ENCODE measurements around the gene DNAJC22.

The DNAJC22 gene

GRCh38 chr12:49345051-49345824 lies 1.4 kb upstream of the DNAJC22 start:
- no peak for DNase-seq

GRCh38 chr12:49345825-49346658 lies 646 bp upstream of the DNAJC22 start:
- DNase-seq, result no peak

DNA sequence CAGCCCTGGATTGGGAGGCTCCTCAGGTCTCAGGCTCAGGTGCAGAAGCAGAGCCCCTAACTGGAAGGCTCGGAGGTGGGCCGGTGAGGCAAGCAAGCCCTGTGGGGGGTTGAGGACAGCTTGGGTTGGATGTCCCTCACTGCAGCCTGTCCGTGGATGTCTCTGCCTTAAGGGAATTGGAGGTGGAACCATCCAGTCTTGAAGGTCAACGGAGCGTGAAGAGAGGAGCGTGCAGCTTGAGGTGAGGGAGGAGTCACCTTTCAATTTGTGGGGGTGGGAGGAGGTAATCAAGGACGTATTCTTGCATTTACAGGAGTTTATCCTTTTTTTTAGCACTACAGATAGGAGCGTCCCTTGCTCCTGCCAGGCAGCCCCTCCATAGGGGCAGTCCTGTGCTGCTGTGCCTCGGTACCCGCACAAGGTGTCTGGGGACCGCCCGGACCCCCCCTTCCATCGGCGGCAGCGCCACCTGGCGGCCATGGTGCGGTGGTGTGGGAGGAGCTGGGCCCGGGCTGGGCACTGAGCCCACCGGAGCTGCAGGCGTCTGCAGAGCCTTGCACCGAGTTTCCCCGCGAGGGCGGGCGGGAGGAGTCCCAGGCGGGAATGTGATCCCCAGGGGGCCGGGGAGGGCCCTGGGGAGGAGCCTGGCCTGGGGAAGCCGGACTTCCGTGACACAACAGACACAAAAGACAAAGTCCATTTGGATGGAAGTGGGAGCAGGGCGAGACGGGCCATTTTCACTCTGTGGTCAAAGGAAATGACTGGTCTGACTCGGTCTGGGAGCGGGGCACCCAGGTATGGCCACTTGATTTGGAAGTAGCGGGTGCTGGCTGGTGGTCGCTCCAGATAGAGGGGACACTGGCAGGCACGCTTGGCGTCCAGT lies 864 bp downstream of the DNAJC22 start:
- peak; percentile 58 for DNase-seq

DNA sequence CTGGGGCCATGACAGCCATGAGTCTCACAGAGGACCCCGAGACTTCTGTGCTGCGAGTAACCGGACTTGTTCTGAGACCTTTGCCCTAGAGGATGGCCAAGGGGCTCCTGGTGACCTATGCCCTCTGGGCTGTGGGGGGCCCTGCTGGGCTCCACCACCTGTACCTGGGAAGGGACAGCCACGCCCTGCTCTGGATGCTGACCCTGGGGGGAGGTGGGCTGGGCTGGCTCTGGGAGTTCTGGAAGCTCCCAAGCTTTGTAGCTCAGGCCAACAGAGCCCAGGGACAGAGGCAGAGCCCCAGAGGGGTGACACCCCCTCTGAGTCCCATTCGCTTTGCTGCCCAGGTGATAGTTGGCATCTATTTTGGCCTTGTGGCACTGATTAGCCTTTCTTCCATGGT lies 2.1 kb downstream of the DNAJC22 start:
- DNase-seq, result no peak

- DNase-seq, result no peak
These were observed 2.6 kb downstream of the DNAJC22 start for GRCh38 chr12:49349266-49349665.

DNA sequence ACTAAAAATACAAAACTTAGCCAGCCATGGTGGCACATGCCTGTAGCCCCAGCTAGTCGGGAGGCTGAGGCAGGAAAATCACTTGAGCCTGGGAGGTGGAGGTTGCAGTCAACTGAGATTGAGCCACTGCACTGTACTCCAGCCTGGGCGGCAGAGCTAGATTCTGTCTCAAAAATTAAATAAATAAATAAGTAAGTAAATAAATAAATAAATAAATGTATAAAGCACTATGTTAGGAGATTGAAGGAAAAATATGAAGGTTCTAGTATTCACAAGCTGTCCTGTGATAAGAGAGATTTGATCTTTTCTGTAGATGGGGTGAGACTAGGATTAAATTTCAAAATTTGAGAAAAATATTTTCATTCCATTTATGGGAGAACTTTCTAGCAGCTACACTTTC lies 5.7 kb downstream of the DNAJC22 start:
- DNase-seq, result no peak

GRCh38 chr12:49355913-49356312 lies 9.2 kb downstream of the DNAJC22 start:
- DNase-seq, result no peak

DNA sequence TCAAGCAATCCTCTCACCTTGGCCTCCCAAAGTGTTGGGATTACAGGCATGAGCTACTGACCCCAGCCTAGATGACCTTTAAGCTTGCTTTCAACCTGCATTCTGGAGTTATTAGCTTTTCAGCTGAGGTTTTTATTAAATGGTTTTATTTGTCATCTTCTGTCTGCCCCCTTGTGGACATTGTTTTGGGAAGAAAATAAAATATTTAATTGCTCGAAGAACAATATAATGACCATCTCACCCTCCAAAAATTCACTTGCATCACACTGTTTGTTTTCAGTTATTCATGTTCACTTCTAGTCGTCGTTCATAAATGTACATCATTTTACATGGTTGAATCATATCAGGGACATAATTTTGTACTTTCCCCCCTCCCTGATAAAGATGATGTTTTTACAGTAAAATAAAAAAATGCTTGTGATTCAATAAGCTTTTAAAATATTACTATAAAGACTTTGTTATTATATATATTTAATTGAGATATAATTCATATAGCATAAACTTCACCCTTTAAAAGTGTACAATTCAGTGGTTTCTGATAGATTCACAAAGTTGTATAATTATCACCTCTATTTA lies 10.5 kb downstream of the DNAJC22 start:
- DNase-seq, result no peak

DNA sequence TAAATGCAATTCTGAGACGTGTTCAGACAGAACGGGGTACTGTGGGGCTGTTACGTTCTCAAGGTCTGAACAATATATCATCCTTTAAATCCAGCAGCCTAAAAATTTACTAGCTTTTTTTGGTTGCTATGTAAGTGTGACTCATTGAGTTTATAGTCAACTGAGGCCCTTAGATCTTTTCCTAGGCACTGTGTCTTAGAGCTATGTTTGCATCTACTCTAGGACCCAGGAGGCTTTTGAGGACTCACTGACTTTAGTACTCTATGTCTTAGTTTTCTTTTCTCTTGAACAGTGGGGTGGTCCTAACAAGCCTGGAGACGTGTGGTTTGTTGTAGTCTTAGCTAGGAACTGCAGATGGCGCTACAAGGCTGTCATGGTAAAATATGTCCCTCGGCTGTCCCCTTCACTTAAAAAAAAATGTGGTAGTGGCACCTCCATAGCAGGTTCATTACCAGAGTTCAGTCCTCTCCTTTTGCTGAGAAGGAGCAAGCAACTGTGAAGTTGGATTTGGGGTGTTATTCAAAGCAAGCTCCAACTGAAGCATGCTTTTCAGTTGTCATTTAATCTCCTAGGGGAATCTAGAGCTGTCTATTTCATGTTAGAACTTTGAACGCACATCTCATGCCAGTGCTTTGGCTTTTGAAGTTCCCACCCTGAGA lies 11.9 kb downstream of the DNAJC22 start:
- peak; percentile 78 for DNase-seq

- no peak for DNase-seq
These were observed 13.0 kb downstream of the DNAJC22 start for GRCh38 chr12:49359671-49360070.

- DNase-seq, result no peak
These were observed 15.4 kb downstream of the DNAJC22 start for GRCh38 chr12:49362077-49362476.

DNA sequence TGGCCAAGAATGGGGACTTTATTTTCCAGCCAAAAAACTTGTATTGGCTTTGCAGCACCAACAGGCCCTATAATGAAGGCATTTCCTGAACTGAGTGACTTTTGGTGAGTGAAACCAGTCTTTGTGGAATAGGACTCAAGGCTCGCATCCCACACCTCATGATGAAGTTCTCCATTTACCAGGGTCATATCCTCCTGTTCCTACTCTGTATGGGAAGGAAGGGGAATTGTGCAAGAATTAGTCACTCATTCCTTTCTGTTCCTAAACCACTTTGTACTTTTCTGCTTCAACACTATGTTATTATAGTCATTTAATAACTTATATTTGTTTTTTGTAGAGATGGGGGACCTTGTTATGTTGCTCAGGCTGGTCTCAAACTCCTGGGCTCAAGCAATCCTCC lies 18.3 kb downstream of the DNAJC22 start:
- DNase-seq, result no peak

- DNase-seq, result no peak
These were observed 18.9 kb downstream of the DNAJC22 start for GRCh38 chr12:49365542-49365941.

- DNase-seq, result no peak
These were observed 19.5 kb downstream of the DNAJC22 start for GRCh38 chr12:49366096-49366651.

- DNase-seq, result peak; percentile 79
These were observed 20.1 kb downstream of the DNAJC22 start for GRCh38 chr12:49366652-49367380.

DNA sequence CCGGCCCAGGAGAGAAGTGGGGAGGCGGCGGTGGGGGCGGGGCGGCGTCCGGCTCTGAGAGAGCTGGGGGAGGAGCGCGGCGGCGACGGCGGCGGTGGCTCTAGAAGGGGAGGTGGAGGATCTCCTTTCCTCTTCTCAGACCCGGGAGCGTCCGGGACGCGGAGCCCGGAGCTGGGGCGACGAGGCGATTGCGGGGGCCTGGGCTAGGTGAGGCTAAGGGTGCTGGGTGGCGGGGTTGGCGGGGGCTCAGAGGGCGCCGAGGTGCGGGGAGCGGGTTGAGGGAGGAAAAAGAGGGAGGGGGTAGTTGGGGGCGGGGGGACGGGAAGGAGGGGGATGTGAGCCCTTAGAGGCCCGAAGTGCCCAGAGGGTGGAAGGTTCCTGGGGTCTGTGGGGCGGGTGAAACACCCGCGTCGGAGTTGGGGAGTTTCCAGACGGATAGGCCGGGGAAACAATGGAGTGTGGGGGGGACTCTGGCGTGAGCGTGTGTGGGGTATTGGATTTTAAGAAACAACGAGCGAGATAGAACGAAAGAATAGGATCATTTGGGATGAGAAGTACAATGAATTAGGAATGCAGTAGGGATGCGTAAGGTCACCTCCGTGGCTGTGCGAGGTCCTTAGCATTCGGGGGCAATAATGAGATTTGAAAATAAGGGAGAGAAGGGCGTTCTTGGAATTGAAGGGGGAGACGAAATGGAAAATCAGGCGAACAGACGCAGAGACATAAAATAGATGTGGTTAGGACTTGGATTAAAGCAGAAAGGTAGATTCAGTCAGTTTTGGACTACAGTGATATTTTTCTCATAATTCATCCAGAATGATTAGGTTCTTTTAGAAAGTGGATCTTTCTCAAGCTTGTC lies 20.9 kb downstream of the DNAJC22 start, which contains the start of gene SPATS2:
Gene SPATS2, plus strand, starts transcription at position 82 of the 859 bp plus-strand sequence. CDS start 93,551 bp downstream, outside the sequence.
- peak; percentile 79 for DNase-seq

GRCh38 chr12:49368240-49368600 lies 21.5 kb downstream of the DNAJC22 start:
- no peak for DNase-seq

DNA sequence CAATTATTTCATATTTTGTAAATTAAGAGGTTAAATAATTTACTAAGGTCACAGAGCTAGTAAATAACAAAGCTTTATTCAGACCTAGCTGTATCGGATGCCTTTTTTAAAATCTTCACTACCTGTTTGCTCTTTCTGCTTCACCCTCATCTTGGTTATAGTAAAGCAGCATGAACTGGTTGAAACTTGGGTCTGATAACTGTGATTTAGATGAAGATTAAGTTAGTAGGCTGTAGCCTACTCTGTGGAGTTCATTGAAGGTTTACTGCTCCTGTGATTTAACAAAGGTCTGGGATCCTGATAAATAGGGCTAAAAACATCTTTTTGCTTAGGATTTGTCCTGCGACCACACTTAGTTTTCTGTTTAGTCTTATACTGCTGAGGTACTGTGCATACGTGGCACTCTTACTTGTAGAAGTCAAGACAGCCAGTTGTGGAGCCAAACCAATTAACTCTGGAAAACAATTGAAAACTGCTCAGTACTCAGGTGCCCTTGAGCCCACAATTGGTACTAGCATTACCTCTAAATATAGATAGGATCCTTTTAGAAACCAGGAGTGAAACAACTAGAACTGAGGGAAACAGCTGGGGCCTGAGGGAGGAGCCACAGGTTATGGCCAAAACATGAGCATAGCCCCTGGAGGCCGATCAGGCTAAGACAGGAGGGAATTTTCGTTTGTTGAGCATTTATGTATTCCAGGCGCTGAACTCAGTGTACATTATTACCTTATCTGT lies 22.9 kb downstream of the DNAJC22 start:
- DNase-seq, result peak; percentile 49

- DNase-seq, result no peak
These were observed 23.9 kb downstream of the DNAJC22 start for GRCh38 chr12:49370539-49370938.
